CD4-positive, alpha-beta memory T cell (primary cell): ENCODE results near the gene SYT17. TPM values are rescaled to one million over a fixed set of nuclear protein-coding genes. Genes with fewer than 3 reads are reported as not detected.

Experiments used
- CTCF ChIA-PET: fragments of 350-600 bp; sonication (Branson Sonifier 250); formaldehyde crosslinking; loops from one replicate; lab custom pipeline; 2021; ENCODE audit warnings: inconsistent platforms; ENCODE audit not compliant: partially characterized antibody; lab: Charles Lee
- POLR2A ChIA-PET: fragments of 350-600 bp; sonication (Branson Sonifier 250); formaldehyde crosslinking; loops from one replicate; lab custom pipeline; 2021; ENCODE audit not compliant: partially characterized antibody; lab: Charles Lee
- DNase-seq, 5 donors: peaks; one replicate each; pipeline versions ENCODE4 v3.0.0 to v3.0.0-alpha.2; 2020 to 2022; ENCODE audit warnings: mixed read lengths in 1 of 5
- H3K27ac ChIP-seq: one replicate; pipeline ENCODE4 v1.7.0; 2013; ENCODE audit warnings: low read depth, low read length
- H3K27me3 ChIP-seq: 2 replicates; pipeline ENCODE4 v1.7.0; 2013; ENCODE audit warnings: mild to moderate bottlenecking, low read length, moderate library complexity; ENCODE audit not compliant: insufficient read depth
- H3K36me3 ChIP-seq: 2 replicates; pipeline ENCODE4 v1.7.0; 2013; ENCODE audit warnings: mild to moderate bottlenecking, low read length, moderate library complexity; ENCODE audit not compliant: insufficient read depth
- H3K4me1 ChIP-seq: 2 replicates; pipeline ENCODE4 v1.7.0; 2013; ENCODE audit warnings: mild to moderate bottlenecking, low read length, moderate library complexity; ENCODE audit not compliant: insufficient read depth
- H3K4me3 ChIP-seq, 2 donors: one replicate each; pipeline ENCODE4 v1.7.0; 2013; ENCODE audit warnings: low read length in 2 of 2, mild to moderate bottlenecking in 1 of 2
- H3K9me3 ChIP-seq, 2 donors: one replicate each; pipeline ENCODE4 v1.7.0; 2013; ENCODE audit warnings: low read length in 2 of 2, control low read depth in 1 of 2; ENCODE audit not compliant: control insufficient read depth in 1 of 2
- H3K27ac Mint-ChIP-seq, 7 donors: one replicate each; pipeline ENCODE4 v1.8.0; 2020 to 2021; ENCODE audit warnings: mixed read lengths in 7 of 7, mild to moderate bottlenecking in 6 of 7, inconsistent platforms in 3 of 7, moderate library complexity in 3 of 7
- H3K27me3 Mint-ChIP-seq, 2 donors: one replicate each; pipeline ENCODE4 v1.8.0; 2020 to 2021; ENCODE audit warnings: mixed read lengths in 2 of 2
- H3K36me3 Mint-ChIP-seq, 2 donors: one replicate each; pipeline ENCODE4 v1.8.0; 2020 to 2021; ENCODE audit warnings: mixed read lengths in 2 of 2, inconsistent platforms in 1 of 2, mild to moderate bottlenecking in 1 of 2
- H3K4me1 Mint-ChIP-seq, 4 donors: one replicate each; pipeline ENCODE4 v1.8.0; 2020 to 2021; ENCODE audit warnings: mixed read lengths in 4 of 4, mild to moderate bottlenecking in 1 of 4
- H3K4me3 Mint-ChIP-seq, 8 donors: one replicate each; pipeline ENCODE4 v1.8.0; 2020 to 2021; ENCODE audit warnings: mixed read lengths in 8 of 8, mild to moderate bottlenecking in 7 of 8, moderate library complexity in 6 of 8, inconsistent platforms in 3 of 8
- H3K9me3 Mint-ChIP-seq, 8 donors: one replicate each; pipeline ENCODE4 v1.8.0; 2020 to 2021; ENCODE audit warnings: mixed read lengths in 8 of 8, mild to moderate bottlenecking in 5 of 8, inconsistent platforms in 3 of 8, moderate library complexity in 1 of 8
- intact Hi-C: fragments of 100-400 bp; cut with micrococcal nuclease; formaldehyde crosslinking; loops from one replicate; pipeline ENCODE4 v1.15.1; 2023
- polyA plus RNA-seq, 2 donors: library from polyadenylated mRNA; unstranded; fragments of 300-500 nt; fragmentation: Illumina TruSeq; gene quantifications; one replicate each; pipeline ENCODE4 v1.2.3, GENCODE V29; 2021
- total RNA-seq, 2 experiments: library from RNA; stranded (reverse); gene quantifications; one replicate each; pipeline ENCODE4 v1.2.3, GENCODE V29; 2021

SYT17 gene
- total and polyA plus RNA-seq, 4 experiments from 2014 or later = not detected

GRCh38 chr16:19314718-19315425 is 146.8 kb downstream of the SYT17 start:
- no peak overlapping the region for H3K27ac ChIP-seq
- no peak for DNase-seq
- Mint-ChIP-seq H3K27me3 (peaks cover 0 to 1% of the 10 kb centered on the region in 2 donors), H3K4me3 (no peak overlapping the region), H3K27ac (no peak overlapping the region), H3K4me1 (no peaks in the 10 kb centered on the region), H3K36me3 (no peaks in the 10 kb centered on the region), H3K9me3 (peaks cover 0 to 3% (median 0%) of the 10 kb centered on the region in 8 donors)
- ChIA-PET POLR2A (no interaction called here), CTCF (no interaction called here)
- no peaks in the 10 kb centered on the region for H3K27me3 ChIP-seq
- no peaks in the 10 kb centered on the region for H3K9me3 ChIP-seq
- H3K4me3 ChIP-seq = no peak overlapping the region
- no peaks in the 10 kb centered on the region for H3K4me1 ChIP-seq
- H3K36me3 ChIP-seq = no peaks in the 10 kb centered on the region
- intact Hi-C loops = no loop called here

- no peaks in the 10 kb centered on the region for H3K4me1 Mint-ChIP-seq
- DNase-seq = no peak
- Histone ChIP-seq H3K4me3 (no peak overlapping the region), H3K27me3 (no peaks in the 10 kb centered on the region), H3K27ac (no peak overlapping the region), H3K4me1 (no peaks in the 10 kb centered on the region), H3K9me3 (no peaks in the 10 kb centered on the region), H3K36me3 (no peaks in the 10 kb centered on the region)
- no peak overlapping the region for H3K4me3 Mint-ChIP-seq
- H3K27ac Mint-ChIP-seq = no peak overlapping the region
- H3K9me3 Mint-ChIP-seq = peaks cover 0 to 6% (median 0%) of the 10 kb centered on the region in 8 donors
- intact Hi-C loops = no loop called here
- ChIA-PET POLR2A (no interaction called here), CTCF (no interaction called here)
- peaks cover 0 to 1% of the 10 kb centered on the region in 2 donors for H3K27me3 Mint-ChIP-seq
- H3K36me3 Mint-ChIP-seq = no peaks in the 10 kb centered on the region
These were observed 147.9 kb downstream of the SYT17 start for GRCh38 chr16:19315889-19316433.

DNA sequence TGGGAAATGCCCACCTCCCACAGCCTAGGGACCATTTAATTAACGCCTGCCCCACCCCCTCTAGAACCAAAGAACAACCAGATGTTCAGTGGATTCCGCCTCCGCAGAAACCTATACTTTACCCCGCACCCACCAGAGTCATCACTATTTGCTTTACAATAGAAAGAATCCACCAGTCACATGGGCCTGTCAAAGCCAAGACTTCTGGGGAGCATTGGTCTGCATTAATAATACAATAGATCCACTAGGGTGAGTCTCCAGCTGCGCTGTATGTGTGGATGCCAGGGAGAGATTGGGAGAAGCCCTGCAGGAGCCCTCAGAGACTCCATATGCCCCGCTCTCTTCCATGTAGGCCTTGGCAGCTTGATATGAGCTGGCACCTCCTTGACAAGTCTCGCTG is 148.8 kb downstream of the SYT17 start:
- no peaks in the 10 kb centered on the region for H3K36me3 ChIP-seq
- POLR2A ChIA-PET = no interaction called here
- no peaks in the 10 kb centered on the region for H3K4me1 ChIP-seq
- Mint-ChIP-seq H3K4me1 (no peaks in the 10 kb centered on the region), H3K27me3 (peaks cover 0 to 1% of the 10 kb centered on the region in 2 donors), H3K4me3 (no peak overlapping the region), H3K9me3 (peaks cover 0 to 6% (median 0%) of the 10 kb centered on the region in 8 donors), H3K27ac (no peak overlapping the region), H3K36me3 (no peaks in the 10 kb centered on the region)
- H3K27ac ChIP-seq = no peak overlapping the region
- CTCF ChIA-PET = no interaction called here
- no peak overlapping the region for H3K4me3 ChIP-seq
- no peaks in the 10 kb centered on the region for H3K27me3 ChIP-seq
- intact Hi-C loops = no loop called here
- no peaks in the 10 kb centered on the region for H3K9me3 ChIP-seq
- no peak for DNase-seq

Other genes with a start within 250 kb of the SYT17 start
- 100 to 1,000 TPM; 170 to 177 TPM for gene SMG1, start 241.8 kb upstream of the SYT17 start, total RNA-seq
- 10 to 100 TPM in 1 of 2 donors, 1 to 10 TPM in 1; 5.4 to 19.0 TPM for gene SMG1, start 241.8 kb upstream of the SYT17 start, polyA plus RNA-seq
- gene TMC7, start 184.3 kb upstream of the SYT17 start, total RNA-seq = not detected
- gene TMC7, start 184.3 kb upstream of the SYT17 start, polyA plus RNA-seq = not detected
- 10 to 100 TPM; 16.2 to 19.2 TPM for gene COQ7, start 100.6 kb upstream of the SYT17 start, total RNA-seq
- 10 to 100 TPM; 12.8 to 17.8 TPM for gene COQ7, start 100.6 kb upstream of the SYT17 start, polyA plus RNA-seq
- 1 to 10 TPM; 1.4 to 2.2 TPM for gene ITPRIPL2, start 54.3 kb upstream of the SYT17 start, total RNA-seq
- gene ITPRIPL2, start 54.3 kb upstream of the SYT17 start, polyA plus RNA-seq = under 1 TPM; 0.34 to 0.47 TPM
- gene CLEC19A, start 117.5 kb downstream of the SYT17 start, total RNA-seq = not detected
- not detected for gene CLEC19A, start 117.5 kb downstream of the SYT17 start, polyA plus RNA-seq
- not detected for gene TMC5, start 249.6 kb downstream of the SYT17 start, total RNA-seq
- under 1 TPM in 1 of 2 donors, not detected in 1; 0.57 TPM for gene TMC5, start 249.6 kb downstream of the SYT17 start, polyA plus RNA-seq